ENCODE results near the gene RPL27A.

RPL27A gene

DNA sequence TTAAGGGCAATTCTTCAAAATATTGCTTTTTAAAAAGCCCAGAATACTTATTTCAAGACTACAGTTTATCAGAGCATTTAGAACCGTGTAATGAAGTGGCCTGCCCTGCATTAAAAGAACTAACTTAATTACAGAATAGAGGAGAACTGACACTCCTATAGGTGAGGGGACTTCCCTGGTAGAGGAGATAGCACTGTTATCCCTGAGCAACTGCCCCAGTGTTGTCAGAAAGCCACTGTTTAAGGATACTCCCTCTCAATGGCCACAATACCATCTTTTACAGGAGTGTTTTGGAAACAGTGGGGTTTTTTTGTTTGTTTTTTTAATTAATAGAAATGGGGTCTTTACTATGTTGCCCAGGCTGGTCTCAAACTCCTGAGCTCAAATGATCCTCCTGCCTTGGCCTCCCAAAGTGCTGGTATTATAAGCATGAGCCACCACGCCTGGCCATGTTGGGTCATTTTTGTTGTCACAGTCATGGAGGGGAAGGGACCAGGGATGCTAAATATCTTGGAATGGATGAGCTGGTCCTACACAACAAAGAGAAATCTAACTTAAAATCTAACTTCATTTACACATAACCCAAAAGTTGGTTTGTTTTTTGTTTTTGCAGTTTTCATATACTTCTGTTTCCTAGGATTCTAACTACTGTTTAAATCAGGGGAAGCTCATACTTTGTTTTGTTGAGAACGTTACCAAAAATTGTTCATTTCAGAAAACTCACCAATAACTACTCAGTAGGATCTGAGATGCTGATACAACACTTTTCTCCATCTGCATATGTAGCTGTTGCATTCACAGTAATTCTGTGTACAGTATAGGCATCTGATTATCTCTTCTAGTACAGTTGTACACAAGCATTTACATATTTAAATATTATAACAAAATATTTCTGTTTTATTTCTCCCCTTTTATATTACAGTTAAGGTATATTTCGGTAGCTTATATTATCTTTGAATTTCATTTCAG lies 8.1 kb downstream of the RPL27A start:
- Histone ChIP-seq H3K27me3 (replicated peaks; ENCODE audit: control insufficient read depth, insufficient read depth, low read length) (no peaks in the 10 kb centered on the region), H3K36me3 (ENCODE audit: control insufficient read depth, insufficient read depth, low read length, severe bottlenecking) (peaks cover 50% of the 10 kb centered on the region), H3K9ac (ENCODE audit: low read length) (no peak overlapping the region), H3K4me1 (ENCODE audit: control insufficient read depth, insufficient read depth, low read length) (peaks cover 48% of the 10 kb centered on the region), H3K4me3 (ENCODE audit: low read length) (no peak overlapping the region), H3K9me3 (ENCODE audit: control insufficient read depth, low read length) (no peaks in the 10 kb centered on the region)
- DNase-seq (ENCODE audit: low read depth), result no peak

- peaks cover 50% of the 10 kb centered on the region for H3K36me3 ChIP-seq (ENCODE audit: control insufficient read depth, insufficient read depth, low read length, severe bottlenecking)
- H3K9ac ChIP-seq (ENCODE audit: low read length), result no peak overlapping the region
- no peaks in the 10 kb centered on the region for H3K27me3 ChIP-seq (replicated peaks; ENCODE audit: control insufficient read depth, insufficient read depth, low read length)
- no peak for DNase-seq (ENCODE audit: low read depth)
- no peak overlapping the region for H3K4me3 ChIP-seq (ENCODE audit: low read length)
- no peaks in the 10 kb centered on the region for H3K9me3 ChIP-seq (ENCODE audit: control insufficient read depth, low read length)
- peaks cover 46% of the 10 kb centered on the region for H3K4me1 ChIP-seq (ENCODE audit: control insufficient read depth, insufficient read depth, low read length)
These were observed 9.0 kb downstream of the RPL27A start for GRCh38 chr11:8691601-8692000.

DNA sequence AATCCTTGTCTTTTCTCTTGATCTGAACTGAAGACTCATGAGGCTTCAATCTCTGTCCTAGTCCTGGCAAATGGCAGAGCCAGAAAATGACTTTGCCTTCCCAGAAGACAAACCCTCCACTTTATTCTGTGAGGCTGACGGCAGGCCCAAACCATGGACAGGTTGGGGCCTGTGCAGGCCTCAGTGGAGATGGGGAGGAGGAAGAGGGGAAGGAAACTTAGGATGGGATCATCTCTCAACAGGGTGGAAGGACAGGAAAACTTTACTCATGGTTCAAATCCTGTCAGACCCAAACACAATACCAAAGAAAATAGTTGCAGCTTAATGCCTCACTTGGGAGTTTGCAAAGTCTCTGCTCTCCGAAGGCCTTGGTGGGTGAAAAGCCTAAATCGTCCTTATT lies 9.8 kb downstream of the RPL27A start:
- Histone ChIP-seq H3K9ac (ENCODE audit: low read length) (no peak overlapping the region), H3K4me3 (ENCODE audit: low read length) (peak overlapping the region; percentile 13), H3K36me3 (ENCODE audit: control insufficient read depth, insufficient read depth, low read length, severe bottlenecking) (peaks cover 50% of the 10 kb centered on the region), H3K4me1 (ENCODE audit: control insufficient read depth, insufficient read depth, low read length) (peaks cover 40% of the 10 kb centered on the region), H3K9me3 (ENCODE audit: control insufficient read depth, low read length) (no peaks in the 10 kb centered on the region), H3K27me3 (replicated peaks; ENCODE audit: control insufficient read depth, insufficient read depth, low read length) (no peaks in the 10 kb centered on the region)
- DNase-seq (ENCODE audit: low read depth), result no peak

DNA sequence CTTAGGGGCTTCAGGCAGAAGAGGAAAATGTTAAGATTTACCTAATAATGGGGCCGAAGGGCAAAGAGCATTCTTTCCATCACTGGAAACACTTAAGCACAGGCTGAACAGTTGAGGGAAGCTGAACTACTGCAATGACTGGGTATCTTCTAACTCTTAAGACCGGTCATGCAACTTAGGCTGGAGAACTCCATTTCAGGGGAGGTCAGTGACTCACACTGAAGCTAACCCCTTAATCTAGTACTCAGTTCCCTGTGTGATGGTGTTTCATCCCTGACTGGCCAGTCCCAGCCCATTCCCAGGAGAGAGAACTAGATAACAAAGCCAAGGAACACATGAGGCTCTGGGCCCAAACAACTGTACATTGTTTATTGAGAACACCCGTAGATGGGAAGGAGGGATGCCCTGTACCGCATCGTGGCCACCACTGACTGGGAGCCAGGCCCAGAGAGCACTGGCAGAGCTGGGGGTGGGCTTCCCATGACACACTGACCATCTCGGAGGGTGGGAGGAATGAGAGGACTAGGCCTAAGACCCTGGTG lies 10.5 kb downstream of the RPL27A start:
- Histone ChIP-seq H3K9me3 (ENCODE audit: control insufficient read depth, low read length) (no peaks in the 10 kb centered on the region), H3K36me3 (ENCODE audit: control insufficient read depth, insufficient read depth, low read length, severe bottlenecking) (peaks cover 56% of the 10 kb centered on the region), H3K27me3 (replicated peaks; ENCODE audit: control insufficient read depth, insufficient read depth, low read length) (no peaks in the 10 kb centered on the region), H3K4me3 (ENCODE audit: low read length) (peak overlapping the region; percentile 13), H3K4me1 (ENCODE audit: control insufficient read depth, insufficient read depth, low read length) (peaks cover 35% of the 10 kb centered on the region), H3K9ac (ENCODE audit: low read length) (peak overlapping the region; percentile 49)
- DNase-seq (ENCODE audit: low read depth), result no peak

GRCh38 chr11:8693555-8693954 lies 11.0 kb downstream of the RPL27A start:
- DNase-seq (ENCODE audit: low read depth), result no peak
- Histone ChIP-seq H3K9me3 (ENCODE audit: control insufficient read depth, low read length) (no peaks in the 10 kb centered on the region), H3K4me3 (ENCODE audit: low read length) (no peak overlapping the region), H3K4me1 (ENCODE audit: control insufficient read depth, insufficient read depth, low read length) (peaks cover 31% of the 10 kb centered on the region), H3K27me3 (replicated peaks; ENCODE audit: control insufficient read depth, insufficient read depth, low read length) (no peaks in the 10 kb centered on the region), H3K9ac (ENCODE audit: low read length) (peak overlapping the region; percentile 49), H3K36me3 (ENCODE audit: control insufficient read depth, insufficient read depth, low read length, severe bottlenecking) (peaks cover 61% of the 10 kb centered on the region)

- peak overlapping the region; percentile 49 for H3K9ac ChIP-seq (ENCODE audit: low read length)
- H3K4me3 ChIP-seq (ENCODE audit: low read length), result no peak overlapping the region
- DNase-seq (ENCODE audit: low read depth), result no peak
- no peaks in the 10 kb centered on the region for H3K9me3 ChIP-seq (ENCODE audit: control insufficient read depth, low read length)
- no peaks in the 10 kb centered on the region for H3K27me3 ChIP-seq (replicated peaks; ENCODE audit: control insufficient read depth, insufficient read depth, low read length)
- peaks cover 29% of the 10 kb centered on the region for H3K4me1 ChIP-seq (ENCODE audit: control insufficient read depth, insufficient read depth, low read length)
- H3K36me3 ChIP-seq (ENCODE audit: control insufficient read depth, insufficient read depth, low read length, severe bottlenecking), result peaks cover 65% of the 10 kb centered on the region
These were observed 11.5 kb downstream of the RPL27A start for GRCh38 chr11:8694137-8694536.

DNA sequence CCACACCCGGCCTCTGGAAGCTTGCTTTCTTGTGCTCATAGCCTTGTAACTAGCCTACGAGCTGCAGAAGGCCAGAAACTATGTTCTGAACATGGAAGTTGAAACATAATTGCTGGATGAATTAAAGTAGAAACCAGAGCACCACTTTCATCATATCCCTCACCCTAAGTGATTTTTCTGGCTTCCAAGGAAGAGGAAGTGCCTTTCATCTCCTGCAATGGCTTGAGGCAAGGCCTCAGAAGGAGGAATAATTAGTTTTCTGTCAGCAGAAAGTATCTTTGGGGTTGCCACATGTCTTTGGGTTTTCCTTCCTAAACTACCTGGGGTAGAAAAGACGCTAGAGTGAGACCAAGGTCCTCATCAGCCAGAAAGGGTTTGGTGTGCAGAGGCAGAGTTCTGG lies 14.5 kb downstream of the RPL27A start:
- no peak for DNase-seq (ENCODE audit: low read depth)
- Histone ChIP-seq H3K4me3 (ENCODE audit: low read length) (no peak overlapping the region), H3K36me3 (ENCODE audit: control insufficient read depth, insufficient read depth, low read length, severe bottlenecking) (peaks cover 82% of the 10 kb centered on the region), H3K27me3 (replicated peaks; ENCODE audit: control insufficient read depth, insufficient read depth, low read length) (no peaks in the 10 kb centered on the region), H3K9me3 (ENCODE audit: control insufficient read depth, low read length) (no peaks in the 10 kb centered on the region), H3K9ac (ENCODE audit: low read length) (no peak overlapping the region), H3K4me1 (ENCODE audit: control insufficient read depth, insufficient read depth, low read length) (peaks cover 34% of the 10 kb centered on the region)

- no peak for DNase-seq (ENCODE audit: low read depth)
- no peaks in the 10 kb centered on the region for H3K9me3 ChIP-seq (ENCODE audit: control insufficient read depth, low read length)
- H3K36me3 ChIP-seq (ENCODE audit: control insufficient read depth, insufficient read depth, low read length, severe bottlenecking), result peaks cover 82% of the 10 kb centered on the region
These were observed 15.8 kb downstream of the RPL27A start for GRCh38 chr11:8698379-8698851.

DNA sequence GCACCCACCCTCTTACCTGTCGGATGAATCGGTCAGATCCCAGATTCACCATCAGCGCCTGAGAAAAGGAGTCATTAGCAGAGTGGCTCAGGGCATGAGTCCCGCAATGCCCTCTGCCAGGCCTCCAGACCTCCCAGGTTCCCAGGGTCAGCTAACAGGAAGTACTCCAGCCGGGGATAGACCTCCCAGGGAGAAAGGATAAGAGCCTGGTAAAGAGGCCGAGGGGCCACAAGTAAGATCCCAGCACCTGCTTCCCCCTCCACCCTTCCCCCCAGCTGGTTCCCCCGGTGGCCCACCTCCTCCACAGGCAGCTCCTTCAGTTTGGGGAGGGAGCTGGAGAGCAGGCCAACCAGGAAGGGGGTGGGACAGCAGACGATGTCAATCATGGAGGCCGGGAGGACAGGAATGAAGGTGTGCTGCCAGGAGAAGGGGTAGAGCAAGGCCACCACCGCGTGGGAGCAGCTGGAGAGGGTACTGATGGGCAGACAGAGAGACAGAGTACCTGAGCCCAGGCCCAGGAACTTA lies 16.4 kb downstream of the RPL27A start:
- no peak overlapping the region for H3K9ac ChIP-seq (ENCODE audit: low read length)
- no peaks in the 10 kb centered on the region for H3K9me3 ChIP-seq (ENCODE audit: control insufficient read depth, low read length)
- peaks cover 83% of the 10 kb centered on the region for H3K36me3 ChIP-seq (ENCODE audit: control insufficient read depth, insufficient read depth, low read length, severe bottlenecking)
- H3K27me3 ChIP-seq (replicated peaks; ENCODE audit: control insufficient read depth, insufficient read depth, low read length), result no peaks in the 10 kb centered on the region
- DNase-seq (ENCODE audit: low read depth), result no peak
- H3K4me3 ChIP-seq (ENCODE audit: low read length), result no peak overlapping the region
- peaks cover 17% of the 10 kb centered on the region for H3K4me1 ChIP-seq (ENCODE audit: control insufficient read depth, insufficient read depth, low read length)

More at GRCh38 chr11:8698379-8698851, 15.8 kb downstream of the RPL27A start:
- Histone ChIP-seq H3K4me3 (ENCODE audit: low read length) (no peak overlapping the region), H3K4me1 (ENCODE audit: control insufficient read depth, insufficient read depth, low read length) (peaks cover 23% of the 10 kb centered on the region), H3K9ac (ENCODE audit: low read length) (no peak overlapping the region), H3K27me3 (replicated peaks; ENCODE audit: control insufficient read depth, insufficient read depth, low read length) (no peaks in the 10 kb centered on the region)

GRCh38 chr11:8699903-8700302 lies 17.3 kb downstream of the RPL27A start:
- peak overlapping the region; percentile 19 for H3K9ac ChIP-seq (ENCODE audit: low read length)
- H3K4me1 ChIP-seq (ENCODE audit: control insufficient read depth, insufficient read depth, low read length), result peaks cover 12% of the 10 kb centered on the region
- peaks cover 83% of the 10 kb centered on the region for H3K36me3 ChIP-seq (ENCODE audit: control insufficient read depth, insufficient read depth, low read length, severe bottlenecking)
- peak; percentile 62 for DNase-seq (ENCODE audit: low read depth)
- H3K27me3 ChIP-seq (replicated peaks; ENCODE audit: control insufficient read depth, insufficient read depth, low read length), result no peaks in the 10 kb centered on the region
- no peaks in the 10 kb centered on the region for H3K9me3 ChIP-seq (ENCODE audit: control insufficient read depth, low read length)
- no peak overlapping the region for H3K4me3 ChIP-seq (ENCODE audit: low read length)

DNA sequence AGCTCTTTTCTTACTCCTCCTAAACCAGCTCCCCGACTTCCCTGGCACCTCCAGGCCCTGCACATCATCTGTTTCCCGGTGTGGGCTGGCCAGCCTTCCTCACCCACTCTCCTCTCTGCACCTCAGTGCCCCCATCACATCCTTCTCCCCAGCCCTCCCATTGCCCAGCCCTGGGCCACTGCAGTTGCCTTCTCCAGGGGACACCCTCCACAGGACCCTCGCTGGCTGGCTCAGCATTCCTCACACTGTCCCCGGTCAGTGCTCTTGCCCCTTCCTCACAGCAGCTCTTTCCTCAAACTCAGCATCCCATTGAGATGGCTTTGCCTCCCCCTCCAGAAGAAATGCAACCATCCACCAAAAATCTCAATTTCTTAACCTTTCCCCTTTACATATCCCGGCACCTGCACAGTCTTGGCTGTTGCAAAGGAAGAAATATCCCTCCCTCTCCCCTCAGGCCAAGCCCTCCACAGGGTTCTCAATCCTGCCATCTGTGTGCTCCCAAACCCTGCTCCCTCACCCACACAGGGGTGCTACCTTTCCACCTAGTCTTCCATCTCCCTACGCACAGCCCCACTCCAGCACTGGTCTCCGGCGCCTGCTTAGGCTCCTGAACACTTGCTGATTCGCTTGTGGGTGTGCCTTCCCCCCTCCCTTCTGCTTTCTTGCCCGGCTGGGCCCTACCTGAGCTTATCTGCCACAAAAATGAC lies 19.5 kb downstream of the RPL27A start:
- Histone ChIP-seq H3K4me1 (ENCODE audit: control insufficient read depth, insufficient read depth, low read length) (peaks cover 15% of the 10 kb centered on the region), H3K36me3 (ENCODE audit: control insufficient read depth, insufficient read depth, low read length, severe bottlenecking) (peaks cover 77% of the 10 kb centered on the region), H3K27me3 (replicated peaks; ENCODE audit: control insufficient read depth, insufficient read depth, low read length) (no peaks in the 10 kb centered on the region), H3K4me3 (ENCODE audit: low read length) (no peak overlapping the region), H3K9me3 (ENCODE audit: control insufficient read depth, low read length) (peaks cover 7% of the 10 kb centered on the region), H3K9ac (ENCODE audit: low read length) (no peak overlapping the region)
- DNase-seq (ENCODE audit: low read depth), result no peak

Data from adipocyte (in vitro differentiated cells).